GM19238 (cell line): ENCODE measurements around the gene SORBS2.

Experiments used
- DNase-seq: peaks from one replicate; pipeline ENCODE4 v3.0.0; 2011; ENCODE audit warnings: low spot score; ENCODE audit not compliant: insufficient read length

SORBS2 gene

DNA sequence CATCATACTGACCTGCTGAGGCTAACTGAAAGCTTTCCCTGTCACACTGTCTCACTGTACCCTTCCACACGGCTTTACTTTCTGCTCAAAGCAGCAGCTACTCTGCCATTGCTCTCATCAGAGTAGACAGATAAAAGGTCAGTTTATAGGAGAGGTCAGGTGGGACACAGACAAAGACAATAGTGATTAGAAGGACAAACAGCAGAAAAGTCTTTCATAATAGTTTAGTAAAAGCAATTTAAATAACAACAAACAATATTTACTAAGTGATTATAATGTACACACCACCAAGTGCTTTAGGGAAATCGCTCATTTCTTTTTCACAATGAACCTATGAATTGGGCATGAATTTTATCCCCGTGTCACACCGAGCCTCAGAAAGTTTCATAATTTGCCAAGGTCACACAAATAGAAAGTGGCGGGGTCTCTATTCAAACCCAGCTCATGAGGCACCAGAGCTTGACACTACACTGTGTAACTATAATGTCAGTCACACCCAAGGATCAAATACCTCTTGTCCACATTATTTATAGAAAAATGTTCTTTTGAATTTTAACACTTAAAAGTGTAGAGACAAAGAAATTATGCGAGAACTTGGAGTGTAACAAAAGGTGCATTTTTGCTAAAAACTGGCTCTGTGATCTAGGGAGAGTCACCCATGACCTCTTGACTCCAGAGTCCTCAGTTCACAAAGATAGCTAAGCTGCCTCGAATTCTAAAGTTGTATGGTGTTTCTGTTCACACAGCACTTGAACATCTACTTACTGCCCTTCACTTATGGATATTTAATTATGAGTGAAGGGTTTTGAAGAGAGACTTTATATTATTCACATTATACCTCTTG lies 24.5 kb upstream of the SORBS2 start:
- DNase-seq: no peak

DNA sequence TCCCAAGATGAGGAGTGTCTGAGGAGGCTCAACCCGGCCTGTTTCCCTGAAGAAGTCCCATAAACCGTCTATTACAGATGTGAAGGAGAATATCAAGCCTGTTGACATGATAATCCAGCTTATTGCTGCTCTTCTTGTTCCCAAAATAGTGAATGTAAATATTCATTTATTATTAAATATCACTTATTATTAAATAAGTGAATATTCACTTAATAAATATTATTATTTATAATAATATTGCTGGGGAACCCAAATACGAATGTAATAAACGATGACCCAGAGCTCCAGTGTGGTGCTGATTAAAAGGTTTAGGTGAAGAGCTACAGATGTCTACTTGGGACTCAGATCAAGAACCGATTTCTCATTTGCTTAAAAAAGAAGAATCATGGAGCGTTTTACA lies 23.8 kb upstream of the SORBS2 start:
- DNase-seq: no peak

DNA sequence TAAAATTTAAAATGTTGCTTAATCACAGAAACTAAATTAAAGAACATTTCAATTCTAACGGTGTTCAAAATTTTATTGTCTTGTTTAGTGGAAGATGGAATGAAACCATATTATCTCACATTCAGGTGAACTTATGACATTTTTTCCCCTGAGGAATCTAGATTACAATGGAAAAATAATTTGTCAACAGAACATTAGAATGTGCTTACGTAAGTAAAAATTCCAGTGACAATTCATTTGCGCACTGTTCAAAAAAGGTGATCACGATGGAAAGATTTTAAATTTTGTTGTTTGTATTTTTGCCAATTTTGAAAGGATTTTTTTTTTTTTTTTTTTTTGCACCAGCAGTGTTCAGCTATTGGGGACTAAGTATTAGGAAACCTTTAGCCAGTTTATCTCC lies 23.3 kb upstream of the SORBS2 start:
- no peak for DNase-seq

DNA sequence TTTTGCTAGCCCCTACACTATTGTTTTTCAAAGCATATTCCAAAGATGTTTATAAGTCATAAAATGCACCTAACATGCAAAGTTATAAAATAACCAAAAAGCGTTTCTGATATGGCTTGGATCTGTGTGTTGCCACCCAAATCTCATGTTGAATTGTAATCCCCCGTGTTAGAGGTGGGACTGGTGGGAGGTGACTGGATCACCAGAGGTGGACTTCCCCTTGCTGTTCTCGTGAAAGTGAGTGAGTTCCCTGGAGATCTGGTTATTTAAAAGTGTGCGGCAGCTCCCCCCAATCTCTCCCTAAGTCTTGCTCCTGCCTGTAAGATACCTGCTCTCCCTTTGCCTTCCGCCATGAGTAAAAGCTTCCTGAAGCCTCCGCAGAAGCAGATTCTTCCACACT lies 22.8 kb upstream of the SORBS2 start:
- DNase-seq: no peak

DNA sequence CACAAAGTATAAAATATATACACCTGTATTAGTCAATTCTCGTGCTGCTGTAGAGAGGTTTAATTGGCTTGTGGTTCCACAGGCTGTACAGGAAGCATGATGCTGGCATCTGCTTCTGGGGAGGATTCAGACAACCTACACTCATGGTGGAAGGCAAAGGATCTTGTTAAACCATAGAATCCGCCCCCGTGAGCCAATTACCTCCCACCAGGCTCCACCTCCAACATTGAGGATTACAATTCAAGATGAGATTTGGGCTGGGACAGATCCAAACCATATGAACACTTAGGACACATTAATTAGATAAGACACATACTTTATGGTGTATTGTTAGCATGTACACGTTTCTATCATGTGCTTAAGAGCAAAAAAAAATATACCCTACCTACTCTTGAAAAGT lies 22.1 kb upstream of the SORBS2 start:
- DNase-seq: no peak

DNA sequence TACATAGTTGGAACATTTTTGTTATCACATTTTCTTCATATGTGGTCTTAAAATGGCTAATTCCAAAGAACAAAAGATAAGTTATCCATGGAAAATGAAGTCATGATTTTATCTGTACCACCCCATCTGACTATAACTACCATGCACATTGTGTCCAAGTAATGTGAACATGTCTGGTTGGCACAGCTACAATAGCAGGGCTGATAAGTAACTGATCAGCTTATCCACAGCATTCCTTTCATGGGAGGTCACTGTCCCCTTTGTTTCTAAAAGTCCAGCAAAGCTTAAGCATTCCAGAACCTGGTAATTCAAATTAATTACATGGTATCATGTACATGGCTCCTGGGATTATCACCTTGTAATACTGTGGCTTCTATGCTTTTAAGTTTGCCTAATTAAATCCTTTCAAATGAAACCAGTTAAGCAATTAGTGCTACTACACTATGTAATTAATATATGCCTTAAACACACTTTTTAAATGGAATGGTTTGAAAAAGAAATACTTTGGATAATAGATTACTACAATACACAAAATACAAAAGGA lies 21.1 kb upstream of the SORBS2 start:
- DNase-seq: no peak

DNA sequence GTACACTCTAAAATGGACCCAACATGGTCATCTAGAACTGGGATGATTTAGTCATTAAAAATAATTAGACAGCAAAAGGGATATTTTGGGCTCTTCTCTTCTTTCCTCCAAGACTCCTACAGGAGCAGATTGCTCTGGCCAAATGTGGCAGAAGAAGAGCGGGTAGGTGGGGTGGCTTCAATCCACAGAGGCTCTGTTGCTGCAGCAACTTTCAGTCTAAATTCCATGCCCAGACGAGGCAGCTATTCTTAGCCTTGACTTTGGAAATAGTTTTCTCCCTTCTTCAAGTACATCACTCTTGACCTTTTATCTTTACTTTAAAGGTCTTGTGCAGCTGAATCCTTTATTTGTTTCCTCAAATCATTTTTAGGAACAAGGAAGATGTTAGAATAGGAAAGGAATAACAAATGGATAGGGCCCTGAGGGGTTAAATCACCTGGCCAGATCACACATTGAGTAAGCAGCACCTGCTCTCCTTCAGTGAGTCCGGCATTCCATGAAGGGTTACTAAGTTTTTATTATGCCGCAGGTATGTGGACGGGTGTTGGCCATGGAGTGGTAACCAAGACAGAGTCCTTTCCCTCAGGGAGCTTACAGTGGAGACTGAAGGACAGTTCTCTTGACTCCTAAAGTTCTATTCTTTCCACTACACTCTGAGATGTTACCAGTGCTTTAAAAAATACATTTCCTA lies 19.3 kb upstream of the SORBS2 start:
- DNase-seq: no peak

DNA sequence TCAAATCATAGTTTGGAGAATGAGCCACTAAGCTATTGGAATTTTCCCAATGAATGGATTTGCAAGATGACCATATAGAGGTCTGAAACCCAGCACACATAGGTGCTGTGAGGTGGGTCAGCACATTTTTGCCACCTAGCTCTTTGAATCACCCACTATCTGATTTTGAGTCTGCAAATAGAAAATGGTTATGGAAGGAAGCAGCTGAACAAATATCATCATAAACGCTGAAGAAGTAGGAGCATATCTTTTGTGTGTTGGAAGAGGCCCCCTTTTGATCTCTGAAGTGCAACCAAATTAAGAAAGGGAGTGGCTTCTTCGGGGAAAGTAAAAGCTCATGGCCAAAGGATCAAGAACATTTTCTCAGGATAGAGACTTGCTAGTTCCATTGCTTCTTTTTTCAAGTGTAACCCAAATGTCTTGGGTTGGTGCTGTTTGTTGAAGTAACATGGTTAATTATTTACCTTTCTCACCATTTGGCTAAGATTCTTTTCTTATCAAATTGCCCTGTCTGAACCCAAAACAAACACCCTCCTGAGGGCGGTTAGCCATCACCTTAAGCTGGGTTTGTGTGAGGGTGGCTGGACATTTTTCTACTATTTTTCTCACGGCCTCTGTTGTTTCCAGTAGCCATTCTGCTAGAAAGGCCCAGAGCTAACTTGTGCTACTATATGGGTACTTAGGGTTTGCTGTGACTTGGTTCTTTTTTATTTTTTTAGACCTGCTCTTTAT lies 18.4 kb upstream of the SORBS2 start:
- DNase-seq: no peak

DNA sequence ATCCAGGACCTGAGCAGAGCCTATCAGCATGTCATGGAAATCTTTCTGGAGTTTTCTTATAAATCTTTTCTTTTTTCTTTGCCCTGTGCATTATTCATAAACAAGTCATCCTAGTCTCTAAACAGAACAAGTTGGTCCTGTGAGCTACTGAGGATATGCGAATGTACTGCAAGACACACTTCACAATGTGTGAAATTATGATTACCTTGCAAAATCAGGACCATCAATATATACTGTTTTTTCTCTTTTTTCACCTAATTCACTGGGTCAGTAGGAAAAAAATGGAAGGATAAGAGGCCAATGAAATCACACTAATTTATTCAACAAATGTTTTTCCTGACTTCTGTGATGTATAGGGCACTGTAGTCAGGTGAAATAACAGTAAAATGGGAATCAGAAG lies 14.4 kb upstream of the SORBS2 start:
- DNase-seq: no peak

DNA sequence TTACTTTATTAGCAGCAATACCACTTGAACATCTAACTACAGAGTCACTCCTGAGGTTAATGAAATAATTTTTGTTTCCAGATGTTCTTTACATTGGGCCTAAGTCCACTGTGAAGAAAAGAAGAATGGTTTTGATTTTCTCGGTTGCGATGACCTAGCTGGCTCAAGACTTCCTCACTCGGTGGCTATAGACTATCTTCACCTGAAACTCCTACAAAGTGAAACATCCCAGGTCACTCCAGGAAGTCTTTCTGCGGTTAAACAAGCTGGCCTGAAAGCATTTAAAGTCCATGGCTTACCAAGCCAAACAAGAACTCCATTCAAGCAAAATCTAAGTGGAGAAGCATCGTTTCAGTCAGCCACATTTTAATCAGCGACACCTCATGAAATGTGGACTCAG lies 13.7 kb upstream of the SORBS2 start:
- DNase-seq: no peak

DNA sequence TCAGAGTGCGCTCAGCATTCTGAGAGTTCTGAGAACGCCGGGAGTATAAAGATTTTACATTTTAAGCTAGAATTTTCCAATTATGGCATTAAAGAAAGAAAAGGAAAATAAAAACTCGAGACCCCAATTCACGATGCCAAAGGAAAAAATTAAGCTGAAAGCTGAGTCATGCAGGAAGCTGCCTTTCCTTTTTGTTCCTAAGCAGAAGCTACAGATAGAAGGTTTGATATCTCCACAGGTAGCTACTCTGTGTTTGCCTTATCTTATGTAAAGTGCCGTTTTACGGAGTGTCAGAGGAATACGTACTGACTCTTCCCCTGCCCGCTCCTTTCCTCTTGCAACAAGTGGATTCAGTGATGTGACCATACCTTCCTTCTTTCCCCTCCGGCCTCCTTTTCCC lies 10.8 kb upstream of the SORBS2 start:
- no peak for DNase-seq

DNA sequence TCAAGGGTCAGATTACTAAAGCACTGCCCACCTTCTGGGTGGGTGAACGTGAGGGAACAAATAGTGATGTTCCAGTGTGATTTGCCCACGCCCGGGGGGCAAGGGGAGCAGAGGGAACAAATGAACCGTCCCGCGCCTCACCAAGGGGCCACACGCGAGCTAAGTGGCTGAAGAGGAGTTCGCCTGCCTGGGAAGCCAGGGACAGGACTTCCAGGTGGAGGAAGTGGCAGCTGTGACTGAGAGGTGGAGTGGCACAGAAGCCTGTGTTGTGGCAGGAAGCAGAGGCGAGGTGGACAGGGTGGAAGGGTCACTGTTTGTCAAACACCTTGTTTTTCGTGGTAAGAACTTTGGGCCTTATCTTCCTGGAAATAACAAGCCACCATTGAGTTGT lies 9.0 kb upstream of the SORBS2 start:
- DNase-seq: no peak

DNA sequence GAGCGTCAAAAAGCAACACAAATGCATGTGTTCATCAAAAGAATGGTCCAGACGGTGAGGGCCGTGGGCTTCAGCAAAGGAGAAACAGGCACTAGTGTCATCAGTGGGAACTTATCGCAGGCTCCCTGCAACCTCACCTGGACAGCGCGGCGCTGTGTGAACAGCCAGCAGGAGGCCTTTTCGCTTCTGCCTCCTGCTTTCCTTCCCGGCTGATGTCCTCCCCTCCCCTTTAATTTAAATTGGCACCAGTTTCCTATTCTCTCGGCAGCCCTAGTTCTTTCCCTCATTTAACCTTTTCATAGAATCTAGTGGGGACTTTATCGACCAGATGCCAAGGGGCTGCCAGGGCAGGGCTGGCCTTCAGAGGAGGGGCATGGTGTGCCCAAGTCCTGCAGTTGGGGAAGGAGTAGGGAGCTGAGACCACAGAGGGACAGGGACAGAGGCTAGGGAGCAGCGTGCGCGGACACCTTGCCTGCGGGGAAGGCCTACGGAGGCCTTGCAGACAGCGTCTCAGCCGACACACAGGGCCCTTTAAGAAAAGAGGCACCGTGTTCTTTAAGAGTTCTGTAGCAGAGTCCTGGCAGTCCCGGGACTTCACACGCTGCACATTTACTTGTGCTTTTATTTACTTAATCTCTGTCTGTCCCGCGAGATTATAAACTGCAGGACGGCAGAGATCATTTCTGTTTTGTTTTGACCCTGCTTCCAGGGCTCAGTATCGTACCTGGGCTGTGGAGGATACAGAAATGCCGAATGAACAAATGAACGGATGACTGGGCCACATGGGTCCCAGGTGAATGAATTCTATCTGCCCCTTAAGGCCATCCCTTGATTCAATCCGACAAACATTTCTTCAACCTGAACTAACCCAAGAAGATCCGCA lies 8.4 kb upstream of the SORBS2 start:
- no peak for DNase-seq

DNA sequence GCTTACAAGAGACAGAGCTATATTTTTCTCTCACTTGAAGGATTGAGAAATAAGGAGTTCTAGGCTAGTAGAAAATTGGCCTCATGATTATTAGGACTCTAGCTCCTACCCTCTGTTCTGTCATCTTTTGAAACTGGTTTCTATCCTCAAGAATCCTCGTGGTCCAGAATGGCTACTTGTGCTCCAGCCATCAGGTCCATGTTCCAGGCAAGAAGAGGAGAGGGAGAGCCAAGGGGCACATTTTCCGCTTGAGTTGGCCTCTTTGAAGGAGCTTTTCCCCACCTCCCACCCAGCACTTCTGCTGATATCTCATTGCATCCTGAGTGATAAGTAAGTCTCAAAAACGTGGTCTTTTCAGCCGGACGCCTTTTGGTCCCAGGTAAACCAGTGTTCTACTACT lies 7.2 kb upstream of the SORBS2 start:
- no peak for DNase-seq

DNA sequence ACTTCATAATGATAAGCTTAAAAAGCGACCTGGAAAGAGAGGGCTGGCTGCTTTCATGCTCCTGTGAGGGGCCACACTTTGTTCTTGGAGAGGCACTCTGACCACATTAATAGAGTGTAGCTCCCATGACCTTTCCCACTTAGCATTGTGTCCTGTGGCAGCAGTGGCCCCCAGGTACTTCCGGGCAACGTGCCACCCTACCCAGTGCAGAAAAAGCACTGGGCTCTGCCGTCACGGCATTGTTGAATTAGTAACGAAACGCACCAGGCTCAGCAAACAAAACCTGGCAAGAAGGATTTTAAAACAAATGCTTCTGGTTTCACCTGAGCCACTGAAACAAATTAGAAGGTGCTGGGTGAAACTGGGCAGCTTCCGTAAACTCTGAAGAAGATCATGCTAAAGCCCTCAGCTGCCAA lies 5.4 kb upstream of the SORBS2 start:
- no peak for DNase-seq

DNA sequence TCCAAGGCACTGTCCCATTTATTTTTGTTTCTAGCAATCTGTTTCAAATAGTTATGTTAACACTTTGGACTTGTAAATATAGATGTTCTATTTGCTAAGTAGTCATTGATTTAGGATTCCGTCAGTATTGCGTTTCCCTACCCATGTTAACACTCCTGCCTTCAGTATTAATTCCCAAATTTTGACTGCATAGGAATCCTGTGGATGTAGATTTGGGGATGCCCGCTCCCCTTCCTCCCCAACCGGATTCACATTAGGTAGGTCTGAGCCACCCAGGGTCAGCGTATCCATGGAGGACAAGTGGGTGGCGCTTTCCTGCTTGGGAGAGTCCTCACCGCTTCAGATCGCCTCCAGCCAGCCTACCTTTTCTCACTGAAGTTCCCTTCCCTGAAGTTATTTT lies 1.1 kb upstream of the SORBS2 start:
- DNase-seq: no peak

DNA sequence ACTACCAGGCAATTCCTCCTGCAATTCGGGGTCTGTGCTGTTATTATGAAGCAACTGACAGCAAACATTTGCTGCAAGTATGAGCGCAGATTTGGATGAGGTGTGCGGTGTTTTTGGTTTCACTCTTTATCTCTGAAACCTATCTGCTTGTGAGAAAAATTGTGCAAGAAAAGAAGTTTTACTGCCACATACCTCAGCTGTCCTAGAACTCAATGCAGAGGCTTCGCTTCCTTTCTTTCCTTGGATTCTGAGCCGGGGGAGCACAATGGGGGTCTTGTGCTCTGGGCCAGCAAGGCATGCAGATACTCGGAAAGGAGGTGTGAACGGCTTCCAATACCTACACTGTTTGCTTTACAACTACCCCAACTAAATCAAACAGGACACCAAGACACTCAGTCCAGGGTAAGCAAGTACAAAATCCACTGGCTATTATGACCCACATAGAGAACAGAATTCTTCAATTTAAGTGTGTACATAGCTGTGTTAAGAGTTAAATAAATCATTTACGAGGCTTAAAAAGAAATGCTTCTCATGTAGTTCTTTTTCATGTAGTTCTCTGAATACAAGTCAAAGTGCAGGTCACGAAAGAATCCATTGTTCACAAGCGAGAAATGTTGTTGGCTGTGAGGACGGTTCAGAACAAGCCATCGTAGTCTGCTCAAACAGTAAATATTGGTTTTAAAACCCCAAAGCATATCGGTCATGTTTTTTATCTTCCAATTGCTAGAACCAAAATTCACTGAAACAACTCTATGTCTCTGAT lies 1.1 kb downstream of the SORBS2 start:
- no peak for DNase-seq

DNA sequence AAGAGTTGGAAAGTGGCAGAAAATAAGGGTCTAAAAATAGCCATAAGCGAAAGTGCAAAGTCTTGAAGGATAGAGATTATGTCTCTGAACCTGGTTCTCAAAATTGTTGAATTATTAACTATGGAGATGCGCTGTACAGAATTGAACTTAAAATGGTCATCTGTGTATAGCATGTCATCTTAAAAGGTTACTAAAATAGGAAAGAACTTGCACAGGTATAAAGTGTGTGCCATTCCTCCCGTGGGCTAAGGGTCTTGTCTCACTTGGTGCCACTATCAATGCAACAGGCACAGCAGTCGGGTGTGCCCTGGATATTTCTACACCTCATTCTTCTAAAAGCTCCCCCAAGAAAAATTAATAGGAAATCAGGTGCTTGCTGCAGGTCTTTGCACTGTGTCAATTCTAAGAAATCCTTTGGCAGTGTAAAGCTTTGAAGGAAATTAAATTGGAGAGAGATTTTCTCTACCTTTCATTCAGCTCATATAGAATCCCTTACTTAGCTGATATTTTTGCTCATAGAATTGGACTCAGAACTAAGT lies 2.4 kb downstream of the SORBS2 start:
- DNase-seq: no peak

DNA sequence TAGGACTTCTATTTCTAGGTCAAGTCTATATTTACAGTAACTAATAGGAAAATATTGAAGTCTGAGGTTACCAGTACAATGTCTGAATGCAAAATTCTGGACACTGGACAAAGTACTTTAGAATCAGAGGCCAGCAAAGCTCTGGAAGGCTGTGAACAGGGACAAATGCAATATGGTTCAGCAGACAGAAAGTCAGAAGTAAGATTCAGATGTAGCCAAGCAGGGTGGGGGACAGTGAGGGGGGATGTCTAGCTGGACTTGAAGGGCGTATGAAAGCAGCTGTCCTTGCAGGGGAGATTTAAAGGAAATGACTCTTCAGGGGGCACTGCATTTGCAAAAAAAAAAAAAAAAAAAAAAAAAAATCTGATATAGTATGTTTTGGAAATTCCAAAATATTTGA lies 2.9 kb downstream of the SORBS2 start:
- no peak for DNase-seq

DNA sequence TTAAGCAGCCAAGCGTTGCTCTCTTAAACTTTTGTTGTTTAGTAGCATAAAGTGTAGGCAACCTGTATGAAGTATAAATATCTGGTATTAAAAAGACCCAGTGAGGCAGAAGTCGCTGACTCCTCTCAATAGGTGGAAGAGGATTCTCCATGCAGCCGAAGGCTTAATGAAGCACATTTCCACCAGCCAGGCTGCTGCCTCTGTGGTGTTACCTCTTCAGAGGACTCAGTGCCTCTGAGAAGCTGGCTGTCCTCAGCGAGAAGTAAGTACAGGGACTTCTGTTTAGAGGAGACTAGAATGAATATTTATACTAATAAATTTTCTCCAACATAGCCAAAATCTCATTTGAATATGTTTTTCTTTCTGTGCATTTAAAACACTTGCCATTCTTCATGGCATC lies 6.0 kb downstream of the SORBS2 start:
- no peak for DNase-seq
